ENCODE results near the gene KCTD7.
"Not testable (repeated sequence)": the region's sequence is repeated elsewhere in the genome, so short reads cannot be mapped to it uniquely, and the experiment has no call there.

KCTD7 gene

GRCh38 chr7:66635322-66635981 is 6.8 kb downstream of the KCTD7 start:
- not testable (repeated sequence) for H3K27me3 ChIP-seq (replicated peaks; ENCODE audit: control insufficient read depth, insufficient read depth, low read length, poor library complexity, severe bottlenecking); DNase-seq; H3K27ac ChIP-seq (ENCODE audit: insufficient read depth, low read length, poor library complexity, severe bottlenecking); H3K4me3 ChIP-seq (ENCODE audit: insufficient read depth, low read depth, low read length, poor library complexity, severe bottlenecking); H3K9me3 ChIP-seq (ENCODE audit: control insufficient read depth, low read length)
- peaks cover 45% of the 10 kb centered on the region for H3K36me3 ChIP-seq (ENCODE audit: control insufficient read depth, insufficient read depth, low read length)
- H3K4me1 ChIP-seq (ENCODE audit: control insufficient read depth, insufficient read depth, low read length, poor library complexity, severe bottlenecking), result peaks cover 19% of the 10 kb centered on the region

GRCh38 chr7:66635982-66636546 is 7.4 kb downstream of the KCTD7 start:
- not testable (repeated sequence) for H3K27me3 ChIP-seq (replicated peaks; ENCODE audit: control insufficient read depth, insufficient read depth, low read length, poor library complexity, severe bottlenecking); DNase-seq; H3K4me3 ChIP-seq (ENCODE audit: insufficient read depth, low read depth, low read length, poor library complexity, severe bottlenecking); H3K9me3 ChIP-seq (ENCODE audit: control insufficient read depth, low read length); H3K27ac ChIP-seq (ENCODE audit: insufficient read depth, low read length, poor library complexity, severe bottlenecking)
- Histone ChIP-seq H3K36me3 (ENCODE audit: control insufficient read depth, insufficient read depth, low read length) (peaks cover 52% of the 10 kb centered on the region), H3K4me1 (ENCODE audit: control insufficient read depth, insufficient read depth, low read length, poor library complexity, severe bottlenecking) (peaks cover 13% of the 10 kb centered on the region)

DNA sequence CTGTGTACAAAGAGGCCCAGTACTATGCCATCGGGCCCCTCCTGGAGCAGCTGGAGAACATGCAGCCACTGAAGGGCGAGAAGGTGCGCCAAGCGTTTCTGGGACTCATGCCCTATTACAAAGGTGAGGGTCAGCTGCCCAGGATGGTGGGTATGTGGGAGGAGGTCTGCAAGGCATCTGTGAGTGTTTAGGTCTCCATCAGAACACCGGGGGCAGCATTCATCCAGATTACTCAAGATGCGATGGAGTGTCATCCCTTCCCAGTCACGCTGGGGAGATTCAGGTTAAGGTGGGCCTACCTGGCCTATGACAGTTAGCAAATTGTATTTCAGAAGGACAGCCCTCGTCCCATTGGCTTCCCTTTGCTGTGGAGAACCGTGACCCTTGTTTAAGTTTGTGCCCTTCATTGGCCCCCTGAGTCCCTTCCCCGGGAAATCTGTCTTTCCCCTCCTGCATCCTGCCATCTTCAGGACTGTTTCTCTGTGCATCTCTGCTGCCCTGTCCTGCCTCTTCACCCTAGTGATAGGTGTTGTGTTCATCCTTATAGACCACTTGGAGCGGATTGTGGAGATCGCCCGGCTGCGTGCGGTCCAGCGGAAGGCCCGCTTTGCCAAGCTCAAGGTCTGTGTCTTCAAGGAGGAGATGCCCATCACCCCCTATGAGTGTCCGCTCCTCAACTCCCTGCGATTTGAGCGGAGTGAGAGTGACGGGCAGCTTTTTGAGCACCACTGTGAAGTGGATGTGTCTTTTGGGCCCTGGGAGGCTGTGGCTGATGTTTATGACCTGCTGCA is 9.8 kb downstream of the KCTD7 start:
- H3K9me3 ChIP-seq (ENCODE audit: control insufficient read depth, low read length), result no peaks in the 10 kb centered on the region
- H3K27ac ChIP-seq (ENCODE audit: insufficient read depth, low read length, poor library complexity, severe bottlenecking), result no peak overlapping the region
- no peak for DNase-seq
- H3K4me1 ChIP-seq (ENCODE audit: control insufficient read depth, insufficient read depth, low read length, poor library complexity, severe bottlenecking), result no peaks in the 10 kb centered on the region
- H3K4me3 ChIP-seq (ENCODE audit: insufficient read depth, low read depth, low read length, poor library complexity, severe bottlenecking), result no peak overlapping the region
- no peaks in the 10 kb centered on the region for H3K27me3 ChIP-seq (replicated peaks; ENCODE audit: control insufficient read depth, insufficient read depth, low read length, poor library complexity, severe bottlenecking)
- peaks cover 75% of the 10 kb centered on the region for H3K36me3 ChIP-seq (ENCODE audit: control insufficient read depth, insufficient read depth, low read length)

- H3K27me3 ChIP-seq (replicated peaks; ENCODE audit: control insufficient read depth, insufficient read depth, low read length, poor library complexity, severe bottlenecking), result no peaks in the 10 kb centered on the region
- H3K4me1 ChIP-seq (ENCODE audit: control insufficient read depth, insufficient read depth, low read length, poor library complexity, severe bottlenecking), result no peaks in the 10 kb centered on the region
- H3K36me3 ChIP-seq (ENCODE audit: control insufficient read depth, insufficient read depth, low read length), result peaks cover 73% of the 10 kb centered on the region
- no peaks in the 10 kb centered on the region for H3K9me3 ChIP-seq (ENCODE audit: control insufficient read depth, low read length)
- no peak overlapping the region for H3K4me3 ChIP-seq (ENCODE audit: insufficient read depth, low read depth, low read length, poor library complexity, severe bottlenecking)
- no peak for DNase-seq
- H3K27ac ChIP-seq (ENCODE audit: insufficient read depth, low read length, poor library complexity, severe bottlenecking), result no peak overlapping the region
Observed at GRCh38 chr7:66639773-66640172, 11.1 kb downstream of the KCTD7 start.

DNA sequence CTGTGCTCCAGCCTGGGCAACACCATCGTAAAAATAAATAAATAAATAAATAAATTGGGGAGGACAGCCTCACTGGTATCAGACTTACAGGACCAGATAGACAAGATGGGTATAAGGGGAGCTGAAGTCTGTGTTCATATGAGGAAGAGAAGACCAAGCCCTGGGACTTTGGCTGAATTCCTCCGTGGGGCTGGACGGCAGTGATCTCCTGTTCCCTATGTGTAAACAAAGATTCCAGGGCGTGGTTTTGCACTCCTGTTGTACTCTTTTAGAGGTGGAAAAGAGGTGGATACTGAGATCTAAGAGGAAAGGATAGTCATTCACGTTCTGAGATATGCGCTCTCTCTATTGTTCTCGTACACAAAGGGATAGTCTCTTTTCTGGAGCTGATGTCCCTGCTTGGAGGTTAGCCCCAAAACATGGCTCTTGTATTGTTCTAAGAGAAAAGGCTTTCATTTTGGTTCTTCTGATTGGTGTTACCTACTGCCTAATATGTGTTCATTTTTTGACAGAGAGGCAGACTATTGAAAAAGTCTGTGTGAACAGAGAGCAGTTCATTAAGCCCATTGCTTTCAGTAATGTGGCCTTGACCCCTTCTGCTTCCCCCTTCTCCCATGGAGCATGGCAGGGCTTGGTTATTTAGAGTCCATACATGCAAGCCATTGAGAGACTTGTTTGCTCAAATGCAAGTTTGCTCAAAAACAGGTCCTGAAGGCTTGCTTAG is 12.3 kb downstream of the KCTD7 start:
- H3K36me3 ChIP-seq (ENCODE audit: control insufficient read depth, insufficient read depth, low read length), result peaks cover 74% of the 10 kb centered on the region
- no peak overlapping the region for H3K4me3 ChIP-seq (ENCODE audit: insufficient read depth, low read depth, low read length, poor library complexity, severe bottlenecking)
- DNase-seq, result no peak
- no peaks in the 10 kb centered on the region for H3K4me1 ChIP-seq (ENCODE audit: control insufficient read depth, insufficient read depth, low read length, poor library complexity, severe bottlenecking)
- H3K27me3 ChIP-seq (replicated peaks; ENCODE audit: control insufficient read depth, insufficient read depth, low read length, poor library complexity, severe bottlenecking), result no peaks in the 10 kb centered on the region
- no peaks in the 10 kb centered on the region for H3K9me3 ChIP-seq (ENCODE audit: control insufficient read depth, low read length)
- no peak overlapping the region for H3K27ac ChIP-seq (ENCODE audit: insufficient read depth, low read length, poor library complexity, severe bottlenecking)

GRCh38 chr7:66641526-66641871 is 12.8 kb downstream of the KCTD7 start:
- H3K9me3 ChIP-seq (ENCODE audit: control insufficient read depth, low read length), result no peaks in the 10 kb centered on the region
- no peak for DNase-seq
- no peaks in the 10 kb centered on the region for H3K4me1 ChIP-seq (ENCODE audit: control insufficient read depth, insufficient read depth, low read length, poor library complexity, severe bottlenecking)
- H3K27me3 ChIP-seq (replicated peaks; ENCODE audit: control insufficient read depth, insufficient read depth, low read length, poor library complexity, severe bottlenecking), result no peaks in the 10 kb centered on the region
- no peak overlapping the region for H3K27ac ChIP-seq (ENCODE audit: insufficient read depth, low read length, poor library complexity, severe bottlenecking)
- no peak overlapping the region for H3K4me3 ChIP-seq (ENCODE audit: insufficient read depth, low read depth, low read length, poor library complexity, severe bottlenecking)
- H3K36me3 ChIP-seq (ENCODE audit: control insufficient read depth, insufficient read depth, low read length), result peaks cover 74% of the 10 kb centered on the region

DNA sequence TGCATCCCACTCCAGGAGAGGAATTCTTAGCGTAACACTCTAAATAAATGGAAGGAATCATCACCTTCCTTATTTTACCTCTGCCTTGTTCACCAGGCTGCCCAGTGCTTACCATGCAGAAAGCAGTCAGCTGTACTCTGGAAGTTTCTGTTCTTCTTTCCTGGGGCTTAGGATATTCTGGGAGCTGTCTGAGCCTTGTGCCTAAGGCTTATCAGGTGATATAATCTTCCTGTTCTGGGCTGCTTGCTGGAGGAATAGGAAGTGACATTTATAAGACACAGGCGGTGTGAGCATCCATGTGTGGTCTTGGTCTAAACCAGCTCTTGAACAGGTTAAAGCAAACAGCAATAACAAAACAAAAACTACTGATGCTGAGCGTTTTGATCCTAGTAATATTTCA is 13.5 kb downstream of the KCTD7 start:
- Histone ChIP-seq H3K27me3 (replicated peaks; ENCODE audit: control insufficient read depth, insufficient read depth, low read length, poor library complexity, severe bottlenecking) (no peaks in the 10 kb centered on the region), H3K9me3 (ENCODE audit: control insufficient read depth, low read length) (no peaks in the 10 kb centered on the region), H3K4me3 (ENCODE audit: insufficient read depth, low read depth, low read length, poor library complexity, severe bottlenecking) (no peak overlapping the region), H3K27ac (ENCODE audit: insufficient read depth, low read length, poor library complexity, severe bottlenecking) (no peak overlapping the region), H3K36me3 (ENCODE audit: control insufficient read depth, insufficient read depth, low read length) (peaks cover 72% of the 10 kb centered on the region), H3K4me1 (ENCODE audit: control insufficient read depth, insufficient read depth, low read length, poor library complexity, severe bottlenecking) (no peaks in the 10 kb centered on the region)
- no peak for DNase-seq

GRCh38 chr7:66642932-66643331 is 14.3 kb downstream of the KCTD7 start:
- Histone ChIP-seq H3K27me3 (replicated peaks; ENCODE audit: control insufficient read depth, insufficient read depth, low read length, poor library complexity, severe bottlenecking) (no peaks in the 10 kb centered on the region), H3K36me3 (ENCODE audit: control insufficient read depth, insufficient read depth, low read length) (peaks cover 66% of the 10 kb centered on the region)

DNA sequence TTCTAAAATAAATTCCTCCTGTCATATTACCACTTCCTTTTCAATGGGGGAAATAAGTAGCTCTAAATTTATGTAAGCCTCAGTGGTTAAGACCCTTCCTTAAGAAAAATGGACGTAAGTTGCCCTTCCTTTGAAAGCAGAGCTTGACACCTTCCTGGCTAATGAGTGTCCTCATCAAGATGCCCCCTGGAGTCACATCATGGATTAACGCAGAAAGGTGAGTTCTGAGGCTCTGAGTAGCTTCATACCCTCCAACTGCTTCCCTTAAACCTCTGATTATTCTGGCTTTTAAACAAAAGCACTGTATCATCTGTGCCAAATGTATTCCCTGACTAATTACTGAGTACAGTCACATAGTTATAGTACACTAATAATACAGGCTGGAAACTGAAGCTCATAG is 14.7 kb downstream of the KCTD7 start:
- DNase-seq, result no peak
- Histone ChIP-seq H3K27ac (ENCODE audit: insufficient read depth, low read length, poor library complexity, severe bottlenecking) (no peak overlapping the region), H3K4me1 (ENCODE audit: control insufficient read depth, insufficient read depth, low read length, poor library complexity, severe bottlenecking) (no peaks in the 10 kb centered on the region), H3K9me3 (ENCODE audit: control insufficient read depth, low read length) (no peaks in the 10 kb centered on the region), H3K27me3 (replicated peaks; ENCODE audit: control insufficient read depth, insufficient read depth, low read length, poor library complexity, severe bottlenecking) (no peaks in the 10 kb centered on the region), H3K4me3 (ENCODE audit: insufficient read depth, low read depth, low read length, poor library complexity, severe bottlenecking) (no peak overlapping the region), H3K36me3 (ENCODE audit: control insufficient read depth, insufficient read depth, low read length) (peaks cover 62% of the 10 kb centered on the region)

More at GRCh38 chr7:66642932-66643331, 14.3 kb downstream of the KCTD7 start:
- Histone ChIP-seq H3K4me1 (ENCODE audit: control insufficient read depth, insufficient read depth, low read length, poor library complexity, severe bottlenecking) (no peaks in the 10 kb centered on the region), H3K4me3 (ENCODE audit: insufficient read depth, low read depth, low read length, poor library complexity, severe bottlenecking) (no peak overlapping the region), H3K9me3 (ENCODE audit: control insufficient read depth, low read length) (no peaks in the 10 kb centered on the region), H3K27ac (ENCODE audit: insufficient read depth, low read length, poor library complexity, severe bottlenecking) (no peak overlapping the region)
- no peak for DNase-seq

DNA sequence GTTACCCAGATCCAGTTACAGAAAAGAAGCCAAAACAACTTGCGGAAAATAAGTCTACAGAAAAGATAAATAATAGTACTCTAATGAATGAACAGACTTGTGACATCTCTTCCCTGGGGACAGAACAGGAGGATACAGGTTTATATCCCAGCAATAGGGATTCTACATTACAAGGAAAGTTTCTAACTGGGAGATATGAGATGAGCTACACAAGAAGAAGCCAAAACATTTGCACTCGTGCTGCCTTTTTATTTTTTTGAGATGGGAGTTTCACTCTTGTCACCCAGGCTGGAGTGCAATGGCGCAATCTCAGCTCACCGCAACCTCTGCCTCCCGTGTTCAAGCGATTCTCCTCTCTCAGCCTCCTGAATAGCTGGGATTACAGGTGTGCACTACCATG is 22.3 kb downstream of the KCTD7 start:
- not testable (repeated sequence) for H3K4me3 ChIP-seq (ENCODE audit: insufficient read depth, low read depth, low read length, poor library complexity, severe bottlenecking); H3K9me3 ChIP-seq (ENCODE audit: control insufficient read depth, low read length); DNase-seq; H3K27me3 ChIP-seq (replicated peaks; ENCODE audit: control insufficient read depth, insufficient read depth, low read length, poor library complexity, severe bottlenecking); H3K27ac ChIP-seq (ENCODE audit: insufficient read depth, low read length, poor library complexity, severe bottlenecking); H3K36me3 ChIP-seq (ENCODE audit: control insufficient read depth, insufficient read depth, low read length); H3K4me1 ChIP-seq (ENCODE audit: control insufficient read depth, insufficient read depth, low read length, poor library complexity, severe bottlenecking)
